Epithelial cell of esophagus (primary cell): Measurements from ENCODE around the gene LSM7.
"Not testable (repeated sequence)": the region's sequence is repeated elsewhere in the genome, so short reads cannot be mapped to it uniquely, and the experiment has no call there.

ENCODE experiments used
- DNase-seq: peaks from one replicate; pipeline ENCODE4 v3.0.0; 2010; ENCODE audit warnings: low read depth
- H3K4me3 ChIP-seq: 2 replicates; pipeline ENCODE4 v1.5.1; 2011; ENCODE audit warnings: mild to moderate bottlenecking, low read length, control low read depth
- TF ChIP-seq, protein P1 (sequence below): IDR thresholded peaks from 2 replicates; pipeline ENCODE4 v1.5.1; 2011; ENCODE audit warnings: low read depth, mild to moderate bottlenecking, low read length, control low read depth, inconsistent platforms; ENCODE audit not compliant: insufficient read depth; ENCODE audit errors: missing control alignments

LSM7 gene

DNA sequence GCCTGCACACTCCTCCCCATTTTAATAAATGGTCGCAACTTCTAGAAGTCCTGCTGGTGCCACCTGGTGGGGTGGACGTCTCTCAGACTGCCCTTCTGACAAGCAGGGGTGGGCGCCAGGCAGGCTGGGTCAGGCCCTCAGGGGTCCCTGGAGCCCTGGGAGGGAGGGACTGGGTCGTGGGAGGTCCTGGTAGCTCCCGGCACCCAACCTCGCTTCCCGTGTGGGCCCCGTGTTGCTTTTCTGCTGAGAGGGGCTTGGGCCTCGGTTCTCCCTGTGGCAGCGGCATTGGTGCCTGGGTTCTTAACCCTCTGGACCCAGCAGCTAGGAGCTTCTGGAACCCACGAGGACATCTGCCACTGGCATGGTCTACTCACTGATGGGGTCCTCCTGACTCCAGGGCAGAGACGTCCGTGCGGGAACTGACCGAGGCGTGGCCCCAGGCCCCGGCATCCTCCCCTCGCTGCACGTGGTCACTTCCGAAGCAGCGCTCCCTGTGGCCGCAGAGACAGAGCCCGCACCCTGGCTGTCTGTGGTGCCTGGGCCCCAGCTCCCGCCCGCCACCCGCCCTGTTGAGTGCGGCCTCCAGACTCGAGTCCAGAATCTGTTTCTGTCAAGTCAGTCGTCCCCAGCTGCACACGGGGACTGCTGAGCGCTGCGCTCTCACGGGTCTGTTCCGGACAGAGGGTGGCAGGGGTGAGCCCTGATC, 25.7 kb upstream of the LSM7 start:
- H3K4me3 ChIP-seq: no peak overlapping the region
- TF ChIP-seq, protein P1, sequence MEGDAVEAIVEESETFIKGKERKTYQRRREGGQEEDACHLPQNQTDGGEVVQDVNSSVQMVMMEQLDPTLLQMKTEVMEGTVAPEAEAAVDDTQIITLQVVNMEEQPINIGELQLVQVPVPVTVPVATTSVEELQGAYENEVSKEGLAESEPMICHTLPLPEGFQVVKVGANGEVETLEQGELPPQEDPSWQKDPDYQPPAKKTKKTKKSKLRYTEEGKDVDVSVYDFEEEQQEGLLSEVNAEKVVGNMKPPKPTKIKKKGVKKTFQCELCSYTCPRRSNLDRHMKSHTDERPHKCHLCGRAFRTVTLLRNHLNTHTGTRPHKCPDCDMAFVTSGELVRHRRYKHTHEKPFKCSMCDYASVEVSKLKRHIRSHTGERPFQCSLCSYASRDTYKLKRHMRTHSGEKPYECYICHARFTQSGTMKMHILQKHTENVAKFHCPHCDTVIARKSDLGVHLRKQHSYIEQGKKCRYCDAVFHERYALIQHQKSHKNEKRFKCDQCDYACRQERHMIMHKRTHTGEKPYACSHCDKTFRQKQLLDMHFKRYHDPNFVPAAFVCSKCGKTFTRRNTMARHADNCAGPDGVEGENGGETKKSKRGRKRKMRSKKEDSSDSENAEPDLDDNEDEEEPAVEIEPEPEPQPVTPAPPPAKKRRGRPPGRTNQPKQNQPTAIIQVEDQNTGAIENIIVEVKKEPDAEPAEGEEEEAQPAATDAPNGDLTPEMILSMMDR: no peak
- no peak for DNase-seq

DNA sequence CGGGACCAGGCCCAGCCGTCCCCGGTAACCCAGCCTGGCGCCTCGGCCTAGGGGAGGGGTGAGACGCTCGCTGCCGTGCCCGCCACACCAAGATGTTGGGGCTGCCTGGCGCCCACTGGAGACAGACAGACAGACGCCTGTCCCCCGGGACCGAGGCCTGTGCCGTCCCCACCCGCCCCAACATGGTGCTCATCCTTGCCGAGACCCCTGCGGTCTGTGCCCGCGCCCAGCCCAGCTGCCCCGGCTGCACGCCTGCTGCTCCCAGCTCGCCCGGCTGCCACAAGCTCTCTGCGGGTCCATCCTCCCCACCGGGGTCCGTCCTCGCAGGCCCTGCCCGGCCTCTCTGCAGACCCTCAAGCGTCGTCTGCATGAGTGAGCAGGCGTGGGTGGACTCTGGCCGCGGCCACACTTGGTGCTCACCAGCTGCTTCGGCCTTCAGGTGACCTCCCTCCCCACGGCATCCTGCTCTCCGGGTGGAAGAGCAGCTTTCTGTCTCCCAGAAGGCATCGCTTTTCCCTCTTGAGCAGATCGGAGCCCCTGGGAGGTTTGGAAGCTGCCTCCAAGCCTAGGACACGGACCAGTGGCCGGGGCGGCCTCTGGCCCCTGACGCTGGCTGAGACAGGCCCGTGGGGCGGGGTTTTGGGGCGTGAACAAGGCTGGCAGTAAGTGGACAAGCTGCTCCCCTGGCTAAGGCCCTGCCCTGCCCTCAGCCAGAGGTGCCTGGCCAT, 24.9 kb upstream of the LSM7 start:
- no peak overlapping the region for H3K4me3 ChIP-seq
- TF ChIP-seq, protein P1: no peak
- no peak for DNase-seq

DNA sequence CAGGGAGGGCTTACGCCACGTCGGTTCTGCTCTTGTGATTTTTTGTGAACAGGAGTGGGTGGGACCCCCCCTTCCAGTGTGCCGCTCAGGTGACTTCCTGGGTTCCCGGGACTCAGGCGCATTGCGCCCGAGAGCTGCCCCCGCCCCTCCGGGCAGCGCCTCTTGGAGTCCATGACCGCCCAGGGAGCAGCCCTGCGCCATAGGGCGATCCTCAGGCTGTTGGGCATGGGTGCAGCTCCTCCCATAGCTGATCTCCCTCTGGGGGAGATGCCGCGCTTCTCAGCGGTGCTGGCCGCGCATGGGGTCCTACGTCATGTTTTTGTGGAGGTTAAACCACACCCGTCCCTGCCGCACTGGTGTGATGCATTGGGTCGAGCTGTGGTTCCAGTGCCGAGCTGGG, 23.7 kb upstream of the LSM7 start:
- TF ChIP-seq, protein P1: no peak

DNA sequence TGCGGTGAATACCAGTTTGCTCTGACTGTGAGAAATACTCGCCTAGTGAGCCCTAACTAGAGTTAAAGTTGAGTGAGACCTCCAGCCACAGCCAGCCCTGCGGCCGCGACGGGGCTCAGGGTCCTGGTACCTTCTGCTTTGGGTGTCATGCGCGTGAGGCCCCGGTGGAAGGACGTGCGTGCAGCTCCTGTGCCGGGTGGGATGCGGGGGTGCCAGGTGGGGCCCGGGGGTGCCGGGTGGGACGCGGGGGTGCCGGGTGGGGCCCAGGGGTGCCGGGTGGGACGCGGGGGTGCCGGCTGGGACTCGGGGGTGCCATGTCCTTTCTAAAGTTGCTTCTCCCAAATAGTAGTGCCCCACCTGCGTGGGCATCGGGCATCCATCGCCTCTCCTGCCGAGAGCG, 23.2 kb upstream of the LSM7 start:
- TF ChIP-seq, protein P1: no peak
- DNase-seq: no peak
- no peak overlapping the region for H3K4me3 ChIP-seq

More for the DNA sequence above, 23.7 kb upstream of the LSM7 start:
- H3K4me3 ChIP-seq: no peak overlapping the region
- no peak for DNase-seq

DNA sequence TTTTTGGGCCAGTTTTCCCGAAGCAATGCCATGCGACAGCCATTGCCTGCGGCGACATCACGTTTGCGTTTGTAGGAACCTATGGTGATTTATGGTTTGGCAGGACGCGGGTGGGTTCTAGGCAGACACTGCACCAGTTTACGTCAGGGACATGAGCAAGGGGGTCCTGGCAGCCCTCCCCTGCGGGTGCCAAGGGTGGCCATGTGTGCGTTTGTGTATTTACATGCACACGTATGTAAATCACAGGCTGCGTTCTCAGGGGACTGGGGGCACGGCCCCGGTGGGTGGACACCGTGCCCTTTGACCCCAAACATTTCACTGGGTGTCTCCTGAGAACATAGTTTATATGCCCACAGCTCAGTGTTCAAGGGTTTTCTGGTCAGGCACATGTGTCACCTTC, 22.3 kb upstream of the LSM7 start:
- TF ChIP-seq, protein P1: no peak
- no peak overlapping the region for H3K4me3 ChIP-seq
- DNase-seq: no peak

DNA sequence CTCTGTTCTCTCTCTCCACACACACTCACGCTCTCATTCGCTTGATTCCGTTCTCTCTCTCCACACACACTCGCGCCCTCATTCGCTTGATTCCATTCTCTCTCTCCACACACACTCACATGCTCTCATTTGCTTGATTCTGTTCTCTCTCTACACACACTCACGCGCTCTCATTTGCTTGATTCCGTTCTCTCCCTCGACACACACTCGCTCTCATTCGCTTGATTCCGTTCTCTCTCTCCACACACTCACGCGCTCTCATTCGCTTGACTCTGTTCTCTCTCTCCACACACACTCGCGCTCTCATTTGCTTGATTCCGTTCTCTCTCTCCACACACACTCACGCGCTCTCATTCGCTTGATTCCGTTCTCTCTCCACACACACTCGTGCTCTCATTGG, 21.4 kb upstream of the LSM7 start:
- H3K4me3 ChIP-seq, DNase-seq: not testable (repeated sequence)

DNA sequence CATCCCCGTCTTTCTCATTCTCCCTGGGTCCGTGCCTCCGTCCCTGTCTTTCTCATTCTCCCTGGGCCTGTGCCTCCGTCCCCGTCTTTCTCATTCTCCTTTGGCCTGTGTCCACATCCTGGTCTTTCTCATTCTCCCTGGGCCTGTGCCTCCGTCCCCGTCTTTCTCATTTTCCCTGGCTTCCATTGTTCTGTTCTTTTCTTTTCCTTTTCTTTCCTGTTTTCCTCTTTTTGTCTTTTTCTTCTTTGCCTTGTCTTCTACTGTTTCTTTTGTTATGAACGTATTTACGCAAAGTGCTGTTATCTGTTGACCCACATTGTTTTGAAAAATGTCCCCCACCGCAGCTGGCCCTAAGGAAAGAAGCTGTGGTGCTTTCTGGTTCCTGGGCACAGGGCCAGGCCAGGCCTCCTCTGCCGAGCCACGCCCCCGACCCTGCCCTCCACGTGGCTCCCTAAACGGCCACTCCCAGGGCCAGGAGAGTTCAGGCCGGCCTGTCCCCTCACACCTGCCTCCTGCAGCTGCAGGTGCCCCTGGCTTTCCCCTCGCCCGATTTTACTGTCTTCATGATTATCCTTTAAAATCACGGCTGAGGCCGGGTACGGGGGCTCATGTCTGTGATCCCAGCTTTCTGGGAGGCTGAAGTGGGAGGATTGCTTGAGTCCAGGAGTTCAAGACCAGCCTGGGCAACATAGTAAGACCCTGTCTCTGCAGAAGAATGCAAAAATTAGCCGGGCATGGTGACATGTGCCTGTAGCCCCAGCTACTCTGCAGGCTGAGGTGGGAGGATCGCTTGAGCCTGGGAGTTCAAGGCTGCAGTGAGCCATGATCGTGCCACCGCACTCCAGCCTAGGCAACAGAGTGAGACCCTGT, 17.6 kb upstream of the LSM7 start:
- DNase-seq: no peak
- TF ChIP-seq, protein P1: no peak
- no peak overlapping the region for H3K4me3 ChIP-seq
